ENCODE results near the gene SCTR. TPM values are rescaled to one million over a fixed set of nuclear protein-coding genes. Genes with fewer than 3 reads are reported as not detected.
A peak's percentile ranks its signal among the peaks of the same experiment; 100 is the strongest.

SCTR gene
- total and polyA plus RNA-seq, 2 of the 13 experiments (the other 11 are each of a cell fraction or from before 2014, with no cell fraction given): not detected

DNA sequence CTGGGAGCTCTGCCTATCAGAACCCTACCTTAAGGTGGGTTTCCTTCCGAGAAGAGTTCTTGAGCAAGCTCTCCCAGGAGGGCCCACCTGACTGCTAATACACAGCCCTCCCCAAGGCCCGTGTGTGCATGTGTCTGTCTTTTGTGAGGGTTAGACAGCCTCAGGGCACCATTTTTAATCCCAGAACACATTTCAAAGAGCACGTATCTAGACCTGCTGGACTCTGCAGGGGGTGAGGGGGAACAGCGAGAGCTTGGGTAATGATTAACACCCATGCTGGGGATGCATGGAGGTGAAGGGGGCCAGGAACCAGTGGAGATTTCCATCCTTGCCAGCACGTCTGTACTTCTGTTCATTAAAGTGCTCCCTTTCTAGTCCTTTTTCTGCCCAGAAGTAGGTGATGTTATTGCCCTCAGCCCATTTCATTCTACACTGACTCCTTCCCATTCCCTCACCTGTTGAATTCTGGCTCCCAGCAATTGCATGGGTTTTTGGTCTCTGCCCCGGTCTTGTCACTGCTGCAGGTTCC is 86.1 kb downstream of the SCTR start (continued):
- TF ChIP-seq, protein P1, sequence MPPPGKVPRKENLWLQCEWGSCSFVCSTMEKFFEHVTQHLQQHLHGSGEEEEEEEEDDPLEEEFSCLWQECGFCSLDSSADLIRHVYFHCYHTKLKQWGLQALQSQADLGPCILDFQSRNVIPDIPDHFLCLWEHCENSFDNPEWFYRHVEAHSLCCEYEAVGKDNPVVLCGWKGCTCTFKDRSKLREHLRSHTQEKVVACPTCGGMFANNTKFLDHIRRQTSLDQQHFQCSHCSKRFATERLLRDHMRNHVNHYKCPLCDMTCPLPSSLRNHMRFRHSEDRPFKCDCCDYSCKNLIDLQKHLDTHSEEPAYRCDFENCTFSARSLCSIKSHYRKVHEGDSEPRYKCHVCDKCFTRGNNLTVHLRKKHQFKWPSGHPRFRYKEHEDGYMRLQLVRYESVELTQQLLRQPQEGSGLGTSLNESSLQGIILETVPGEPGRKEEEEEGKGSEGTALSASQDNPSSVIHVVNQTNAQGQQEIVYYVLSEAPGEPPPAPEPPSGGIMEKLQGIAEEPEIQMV (CRISPR knock-in tag; IDR thresholded peaks at IDR 0.05; ENCODE audit: low read depth): peak; percentile 20; the same call in 1 of the 2 replicates
- TF ChIP-seq, protein P2, sequence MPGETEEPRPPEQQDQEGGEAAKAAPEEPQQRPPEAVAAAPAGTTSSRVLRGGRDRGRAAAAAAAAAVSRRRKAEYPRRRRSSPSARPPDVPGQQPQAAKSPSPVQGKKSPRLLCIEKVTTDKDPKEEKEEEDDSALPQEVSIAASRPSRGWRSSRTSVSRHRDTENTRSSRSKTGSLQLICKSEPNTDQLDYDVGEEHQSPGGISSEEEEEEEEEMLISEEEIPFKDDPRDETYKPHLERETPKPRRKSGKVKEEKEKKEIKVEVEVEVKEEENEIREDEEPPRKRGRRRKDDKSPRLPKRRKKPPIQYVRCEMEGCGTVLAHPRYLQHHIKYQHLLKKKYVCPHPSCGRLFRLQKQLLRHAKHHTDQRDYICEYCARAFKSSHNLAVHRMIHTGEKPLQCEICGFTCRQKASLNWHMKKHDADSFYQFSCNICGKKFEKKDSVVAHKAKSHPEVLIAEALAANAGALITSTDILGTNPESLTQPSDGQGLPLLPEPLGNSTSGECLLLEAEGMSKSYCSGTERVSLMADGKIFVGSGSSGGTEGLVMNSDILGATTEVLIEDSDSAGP (CRISPR knock-in tag; IDR thresholded peaks at IDR 0.05; ENCODE audit: borderline replicate concordance): peak; percentile 65; the same call in 1 of the 2 replicates
- TF ChIP-seq SMARCC2 (IDR thresholded peaks at IDR 0.05) (no peak), ZNF354B (CRISPR knock-in tag; IDR thresholded peaks at IDR 0.05) (no peak), MIER3 (CRISPR knock-in tag; IDR thresholded peaks at IDR 0.05; ENCODE audit: borderline replicate concordance) (peak; percentile 61), ZNF670 (CRISPR knock-in tag; IDR thresholded peaks at IDR 0.05; ENCODE audit: borderline replicate concordance) (no peak), PHF21A (CRISPR knock-in tag; IDR thresholded peaks at IDR 0.05) (peak; percentile 83), ZNF10 (CRISPR knock-in tag; IDR thresholded peaks at IDR 0.05; ENCODE audit: borderline replicate concordance, low read depth) (no peak), NKX3-1 (CRISPR knock-in tag; IDR thresholded peaks at IDR 0.05) (no peak), ZNF136 (CRISPR knock-in tag; IDR thresholded peaks at IDR 0.05; ENCODE audit: low read depth) (no peak), ZNF552 (CRISPR knock-in tag; IDR thresholded peaks at IDR 0.05; ENCODE audit: borderline replicate concordance) (no peak), ZNF543 (CRISPR knock-in tag; IDR thresholded peaks at IDR 0.05) (0 out of 2 replicates have a peak, but pooled peaks have one; percentile 39), SP140L (CRISPR knock-in tag; IDR thresholded peaks at IDR 0.05; ENCODE audit: borderline replicate concordance) (0 out of 2 replicates have a peak, but pooled peaks have one; percentile 39), STAT5B (CRISPR knock-in tag; IDR thresholded peaks at IDR 0.05) (no peak), ZNF451 (CRISPR knock-in tag; IDR thresholded peaks at IDR 0.05) (peak; percentile 67; the same call in 1 of the 2 replicates), JUND (CRISPR knock-in tag; IDR thresholded peaks at IDR 0.05) (no peak), ZNF33B (CRISPR knock-in tag; IDR thresholded peaks at IDR 0.05) (0 out of 2 replicates have a peak, but pooled peaks have one; percentile 70)
- TF ChIP-seq, protein P3, sequence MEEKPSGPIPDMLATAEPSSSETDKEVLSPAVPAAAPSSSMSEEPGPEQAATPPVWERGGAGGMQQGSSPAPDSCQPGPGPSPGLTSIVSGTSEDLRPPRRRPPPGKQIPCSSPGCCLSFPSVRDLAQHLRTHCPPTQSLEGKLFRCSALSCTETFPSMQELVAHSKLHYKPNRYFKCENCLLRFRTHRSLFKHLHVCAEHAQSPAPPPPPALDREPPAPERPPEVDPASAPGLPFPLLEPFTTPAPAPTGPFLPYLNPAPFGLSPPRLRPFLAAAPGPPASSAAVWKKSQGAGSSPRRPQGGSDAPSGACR (CRISPR knock-in tag; IDR thresholded peaks at IDR 0.05): 0 out of 2 replicates have a peak, but pooled peaks have one; percentile 70
- TF ChIP-seq, protein P4, sequence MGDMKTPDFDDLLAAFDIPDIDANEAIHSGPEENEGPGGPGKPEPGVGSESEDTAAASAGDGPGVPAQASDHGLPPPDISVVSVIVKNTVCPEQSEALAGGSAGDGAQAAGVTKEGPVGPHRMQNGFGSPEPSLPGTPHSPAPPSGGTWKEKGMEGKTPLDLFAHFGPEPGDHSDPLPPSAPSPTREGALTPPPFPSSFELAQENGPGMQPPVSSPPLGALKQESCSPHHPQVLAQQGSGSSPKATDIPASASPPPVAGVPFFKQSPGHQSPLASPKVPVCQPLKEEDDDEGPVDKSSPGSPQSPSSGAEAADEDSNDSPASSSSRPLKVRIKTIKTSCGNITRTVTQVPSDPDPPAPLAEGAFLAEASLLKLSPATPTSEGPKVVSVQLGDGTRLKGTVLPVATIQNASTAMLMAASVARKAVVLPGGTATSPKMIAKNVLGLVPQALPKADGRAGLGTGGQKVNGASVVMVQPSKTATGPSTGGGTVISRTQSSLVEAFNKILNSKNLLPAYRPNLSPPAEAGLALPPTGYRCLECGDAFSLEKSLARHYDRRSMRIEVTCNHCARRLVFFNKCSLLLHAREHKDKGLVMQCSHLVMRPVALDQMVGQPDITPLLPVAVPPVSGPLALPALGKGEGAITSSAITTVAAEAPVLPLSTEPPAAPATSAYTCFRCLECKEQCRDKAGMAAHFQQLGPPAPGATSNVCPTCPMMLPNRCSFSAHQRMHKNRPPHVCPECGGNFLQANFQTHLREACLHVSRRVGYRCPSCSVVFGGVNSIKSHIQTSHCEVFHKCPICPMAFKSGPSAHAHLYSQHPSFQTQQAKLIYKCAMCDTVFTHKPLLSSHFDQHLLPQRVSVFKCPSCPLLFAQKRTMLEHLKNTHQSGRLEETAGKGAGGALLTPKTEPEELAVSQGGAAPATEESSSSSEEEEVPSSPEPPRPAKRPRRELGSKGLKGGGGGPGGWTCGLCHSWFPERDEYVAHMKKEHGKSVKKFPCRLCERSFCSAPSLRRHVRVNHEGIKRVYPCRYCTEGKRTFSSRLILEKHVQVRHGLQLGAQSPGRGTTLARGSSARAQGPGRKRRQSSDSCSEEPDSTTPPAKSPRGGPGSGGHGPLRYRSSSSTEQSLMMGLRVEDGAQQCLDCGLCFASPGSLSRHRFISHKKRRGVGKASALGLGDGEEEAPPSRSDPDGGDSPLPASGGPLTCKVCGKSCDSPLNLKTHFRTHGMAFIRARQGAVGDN (CRISPR knock-in tag; IDR thresholded peaks at IDR 0.05): peak; percentile 31; the same call in 1 of the 2 replicates
- TF ChIP-seq, protein P5, sequence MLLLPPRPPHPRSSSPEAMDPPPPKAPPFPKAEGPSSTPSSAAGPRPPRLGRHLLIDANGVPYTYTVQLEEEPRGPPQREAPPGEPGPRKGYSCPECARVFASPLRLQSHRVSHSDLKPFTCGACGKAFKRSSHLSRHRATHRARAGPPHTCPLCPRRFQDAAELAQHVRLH (CRISPR knock-in tag; IDR thresholded peaks at IDR 0.05; ENCODE audit: borderline replicate concordance, low read depth): peak; percentile 89; the same call in 1 of the 2 replicates
